BE2C (cell line): ENCODE results near the gene NEU1.

ENCODE experiments used
- DNase-seq: peaks from one replicate; pipeline ENCODE4 v3.0.0-alpha.2; 2020
- H3K27me3 ChIP-seq: fragments of 250-450 bp; sonication (Bioruptor Pico); 2 replicates; pipeline ENCODE4 v1.5.1; 2020; ENCODE audit warnings: mild to moderate bottlenecking
- H3K36me3 ChIP-seq: fragments of 250-450 bp; sonication (Bioruptor Pico); 2 replicates; pipeline ENCODE4 v1.5.1; 2020; ENCODE audit warnings: mild to moderate bottlenecking
- H3K4me1 ChIP-seq: fragments of 250-450 bp; sonication (Bioruptor Pico); 2 replicates; pipeline ENCODE4 v1.5.1; 2020
- H3K4me3 ChIP-seq: 2 replicates; pipeline ENCODE4 v1.5.1; 2011; ENCODE audit warnings: low read depth, low read length
- H3K9me3 ChIP-seq: fragments of 250-450 bp; sonication (Bioruptor Pico); 2 replicates; pipeline ENCODE4 v1.5.1; 2020
- CTCF ChIP-seq: IDR thresholded peaks from 2 replicates; pipeline ENCODE4 v1.5.1; 2012; ENCODE audit warnings: mild to moderate bottlenecking, low read depth, low read length

The NEU1 gene

GRCh38 chr6:31879901-31880300 lies 17.3 kb upstream of the NEU1 start:
- H3K4me1 ChIP-seq = peaks cover 7% of the 10 kb centered on the region
- no peaks in the 10 kb centered on the region for H3K27me3 ChIP-seq
- H3K9me3 ChIP-seq = no peaks in the 10 kb centered on the region
- DNase-seq = no peak
- no peak for TF ChIP-seq CTCF
- no peak overlapping the region for H3K4me3 ChIP-seq
- H3K36me3 ChIP-seq = peaks cover 41% of the 10 kb centered on the region

GRCh38 chr6:31879143-31879542 lies 16.5 kb upstream of the NEU1 start:
- Histone ChIP-seq H3K36me3 (peaks cover 41% of the 10 kb centered on the region), H3K27me3 (no peaks in the 10 kb centered on the region), H3K4me1 (peaks cover 7% of the 10 kb centered on the region), H3K4me3 (no peak overlapping the region), H3K9me3 (no peaks in the 10 kb centered on the region)
- TF ChIP-seq CTCF = no peak
- no peak for DNase-seq

GRCh38 chr6:31878726-31879125 lies 16.1 kb upstream of the NEU1 start, which contains the start of gene SLC44A4:
Gene SLC44A4, minus strand, starts transcription at chr6:31878997. Its CDS starts 17 bp downstream, at chr6:31878980.
- peaks cover 7% of the 10 kb centered on the region for H3K4me1 ChIP-seq
- H3K27me3 ChIP-seq = no peaks in the 10 kb centered on the region
- no peaks in the 10 kb centered on the region for H3K9me3 ChIP-seq
- H3K36me3 ChIP-seq = peaks cover 40% of the 10 kb centered on the region
- no peak within 1 kb of the TSS for H3K4me3 ChIP-seq
- no peak for DNase-seq
- no peak for TF ChIP-seq CTCF

- Histone ChIP-seq H3K36me3 (peaks cover 35% of the 10 kb centered on the region), H3K4me3 (no peak overlapping the region), H3K9me3 (no peaks in the 10 kb centered on the region), H3K4me1 (peaks cover 7% of the 10 kb centered on the region), H3K27me3 (no peaks in the 10 kb centered on the region)
- DNase-seq = no peak
- TF ChIP-seq CTCF = no peak
Observed at GRCh38 chr6:31878222-31878621, 15.6 kb upstream of the NEU1 start.

- no peaks in the 10 kb centered on the region for H3K27me3 ChIP-seq
- H3K4me3 ChIP-seq = no peak overlapping the region
- DNase-seq = no peak
- H3K9me3 ChIP-seq = no peaks in the 10 kb centered on the region
- TF ChIP-seq CTCF = no peak
- peaks cover 6% of the 10 kb centered on the region for H3K4me1 ChIP-seq
- peaks cover 30% of the 10 kb centered on the region for H3K36me3 ChIP-seq
Observed at GRCh38 chr6:31877651-31878161, 15.1 kb upstream of the NEU1 start.

GRCh38 chr6:31877125-31877650 lies 14.6 kb upstream of the NEU1 start:
- peaks cover 25% of the 10 kb centered on the region for H3K36me3 ChIP-seq
- H3K4me3 ChIP-seq = no peak overlapping the region
- no peak for DNase-seq
- no peaks in the 10 kb centered on the region for H3K27me3 ChIP-seq
- no peak for TF ChIP-seq CTCF
- H3K9me3 ChIP-seq = no peaks in the 10 kb centered on the region
- peaks cover under 1% of the 10 kb centered on the region; the same call in 1 of the 2 replicates for H3K4me1 ChIP-seq
